ENCODE data around the gene RHOBTB3. TPM values are rescaled to one million over a fixed set of nuclear protein-coding genes. Genes with fewer than 3 reads are reported as not detected.

The RHOBTB3 gene
- total RNA-seq, 4 donors from 2014 or later: 40.1 to 134 (median 86.9) TPM

DNA sequence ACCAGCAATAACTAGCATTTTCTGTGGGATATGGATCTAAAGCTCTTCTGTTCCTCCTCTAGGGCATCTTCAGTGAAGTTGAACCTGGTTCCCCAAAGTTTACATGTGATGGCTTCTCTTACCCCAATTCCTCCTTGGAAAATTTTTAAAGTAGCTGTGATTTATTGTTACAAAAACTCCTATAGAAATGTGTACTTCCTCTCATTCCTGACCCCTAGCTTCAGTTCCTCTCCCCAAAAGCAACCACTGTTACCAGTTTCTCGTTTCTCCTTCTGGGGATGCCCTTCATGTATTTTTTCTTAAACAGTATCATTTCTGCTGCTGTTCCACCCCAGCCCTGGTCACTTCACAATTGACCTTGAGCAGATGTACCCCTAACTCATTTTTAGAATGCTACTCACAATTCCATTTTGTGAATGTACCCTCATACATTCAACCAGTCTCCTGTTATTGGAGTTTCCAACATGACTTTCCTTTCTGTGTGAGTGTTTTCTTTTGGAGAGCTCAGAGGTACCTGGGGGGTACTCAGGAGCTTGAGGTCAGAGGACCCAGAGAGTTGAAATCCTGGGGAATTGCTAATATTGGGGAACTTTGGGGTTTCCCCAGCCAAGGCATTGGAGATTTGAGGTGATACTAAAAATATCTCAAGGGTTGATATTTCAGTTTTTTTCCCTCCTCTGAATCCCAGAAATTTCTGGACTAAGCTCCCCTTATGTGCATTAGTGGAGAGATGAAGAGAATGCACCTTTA, 110.0 kb downstream of the RHOBTB3 start:
- no peaks in the 10 kb centered on the region for H3K27me3 ChIP-seq
- peaks cover 40 to 77% of the 10 kb centered on the region in 2 donors for H3K4me1 ChIP-seq
- H3K27ac ChIP-seq: peak overlapping the region; percentile 84 to 92 (median 88)
- H3K36me3 ChIP-seq: no peaks in the 10 kb centered on the region
- intact Hi-C loops (cut with DNase I; ENCODE audit: low total_unique reads): loop anchor here (10.0 kb wide), 1 partner anchor 286 kb away; the partner anchor contains the start of genes ARSK and SKIC3
- in situ Hi-C loops (cut with MboI; ENCODE audit: low sequenced_read_pairs in 4 of 4): loop anchor here in 2 of 4 donors (10.0 to 25.0 kb wide), 2 partner anchors 66 to 871 kb away; no protein-coding TSS in a partner anchor
- H3K9me3 ChIP-seq: no peaks in the 10 kb centered on the region
- DNase-seq (no peak), ATAC-seq (no peak)
- H3K4me3 ChIP-seq: no peak overlapping the region
- TF ChIP-seq, protein P1, sequence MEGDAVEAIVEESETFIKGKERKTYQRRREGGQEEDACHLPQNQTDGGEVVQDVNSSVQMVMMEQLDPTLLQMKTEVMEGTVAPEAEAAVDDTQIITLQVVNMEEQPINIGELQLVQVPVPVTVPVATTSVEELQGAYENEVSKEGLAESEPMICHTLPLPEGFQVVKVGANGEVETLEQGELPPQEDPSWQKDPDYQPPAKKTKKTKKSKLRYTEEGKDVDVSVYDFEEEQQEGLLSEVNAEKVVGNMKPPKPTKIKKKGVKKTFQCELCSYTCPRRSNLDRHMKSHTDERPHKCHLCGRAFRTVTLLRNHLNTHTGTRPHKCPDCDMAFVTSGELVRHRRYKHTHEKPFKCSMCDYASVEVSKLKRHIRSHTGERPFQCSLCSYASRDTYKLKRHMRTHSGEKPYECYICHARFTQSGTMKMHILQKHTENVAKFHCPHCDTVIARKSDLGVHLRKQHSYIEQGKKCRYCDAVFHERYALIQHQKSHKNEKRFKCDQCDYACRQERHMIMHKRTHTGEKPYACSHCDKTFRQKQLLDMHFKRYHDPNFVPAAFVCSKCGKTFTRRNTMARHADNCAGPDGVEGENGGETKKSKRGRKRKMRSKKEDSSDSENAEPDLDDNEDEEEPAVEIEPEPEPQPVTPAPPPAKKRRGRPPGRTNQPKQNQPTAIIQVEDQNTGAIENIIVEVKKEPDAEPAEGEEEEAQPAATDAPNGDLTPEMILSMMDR (IDR thresholded peaks at IDR 0.05 in 4 of 5, conservative IDR thresholded peaks at IDR 0.05 in 1 of 5): no peak
- no peak for TF ChIP-seq POLR2A (IDR thresholded peaks at IDR 0.05)

DNA sequence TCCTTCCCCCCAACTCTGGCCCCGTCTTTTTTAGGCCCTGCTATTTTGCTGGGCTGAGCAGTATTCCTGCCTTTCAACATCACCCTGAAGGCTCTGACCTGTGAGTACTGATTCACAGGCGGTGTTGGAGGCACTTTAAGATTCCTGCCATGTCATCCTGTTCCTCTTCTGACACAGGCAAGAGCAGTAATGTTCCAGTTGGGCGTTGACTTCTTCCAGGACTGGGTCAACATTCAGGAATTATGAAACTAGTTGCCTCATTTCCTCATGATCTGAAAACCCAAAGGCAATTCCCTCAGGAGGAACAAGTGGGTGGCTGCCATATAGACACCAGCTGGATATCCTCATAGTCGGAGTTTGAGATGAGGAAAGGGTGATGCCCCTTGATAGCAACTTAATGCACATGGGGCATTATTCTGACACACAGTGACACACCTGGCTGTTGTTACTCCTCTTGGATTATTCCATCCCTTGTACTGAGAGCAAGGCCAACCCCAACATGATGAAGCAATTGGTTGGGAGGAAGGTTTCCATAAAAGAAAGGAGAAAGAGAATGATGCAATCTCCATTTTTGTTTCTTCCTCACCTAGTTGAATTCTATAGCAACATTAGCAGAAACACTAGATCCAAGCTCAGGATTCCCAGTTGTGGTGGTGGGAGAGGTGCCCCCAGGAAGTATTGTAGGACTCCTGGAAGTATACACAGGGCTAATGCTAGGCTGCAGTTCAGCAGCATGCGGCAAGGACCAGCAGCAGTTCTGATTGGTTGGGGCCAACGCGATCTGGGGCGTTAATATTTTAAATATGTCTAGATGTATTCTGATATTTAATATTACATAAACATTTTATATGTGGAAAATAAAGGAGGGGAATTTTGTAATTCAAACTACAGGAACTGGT, 111.0 kb downstream of the RHOBTB3 start:
- TF ChIP-seq POLR2A (IDR thresholded peaks at IDR 0.05): peak; percentile 4 to 56
- TF ChIP-seq, protein P1 (IDR thresholded peaks at IDR 0.05 in 4 of 5, conservative IDR thresholded peaks at IDR 0.05 in 1 of 5): no peak
- DNase-seq (peak; percentile 73 to 87), ATAC-seq (peak; percentile 53 to 59)
- H3K27me3 ChIP-seq: no peaks in the 10 kb centered on the region
- no peaks in the 10 kb centered on the region for H3K36me3 ChIP-seq
- in situ Hi-C loops (cut with MboI; ENCODE audit: low sequenced_read_pairs in 4 of 4) (loop anchor here in 2 of 4 donors (10.0 to 25.0 kb wide), 2 partner anchors 67 to 870 kb away; no protein-coding TSS in a partner anchor), intact Hi-C loops (cut with DNase I; ENCODE audit: low total_unique reads) (loop anchor here (10.0 kb wide), 1 partner anchor 287 kb away; the partner anchor contains the start of genes ARSK and SKIC3)
- no peak overlapping the region for H3K4me3 ChIP-seq
- peak overlapping the region; percentile 84 to 92 (median 88) for H3K27ac ChIP-seq
- H3K9me3 ChIP-seq: no peaks in the 10 kb centered on the region
- peaks cover 32 to 67% of the 10 kb centered on the region in 2 donors for H3K4me1 ChIP-seq

DNA sequence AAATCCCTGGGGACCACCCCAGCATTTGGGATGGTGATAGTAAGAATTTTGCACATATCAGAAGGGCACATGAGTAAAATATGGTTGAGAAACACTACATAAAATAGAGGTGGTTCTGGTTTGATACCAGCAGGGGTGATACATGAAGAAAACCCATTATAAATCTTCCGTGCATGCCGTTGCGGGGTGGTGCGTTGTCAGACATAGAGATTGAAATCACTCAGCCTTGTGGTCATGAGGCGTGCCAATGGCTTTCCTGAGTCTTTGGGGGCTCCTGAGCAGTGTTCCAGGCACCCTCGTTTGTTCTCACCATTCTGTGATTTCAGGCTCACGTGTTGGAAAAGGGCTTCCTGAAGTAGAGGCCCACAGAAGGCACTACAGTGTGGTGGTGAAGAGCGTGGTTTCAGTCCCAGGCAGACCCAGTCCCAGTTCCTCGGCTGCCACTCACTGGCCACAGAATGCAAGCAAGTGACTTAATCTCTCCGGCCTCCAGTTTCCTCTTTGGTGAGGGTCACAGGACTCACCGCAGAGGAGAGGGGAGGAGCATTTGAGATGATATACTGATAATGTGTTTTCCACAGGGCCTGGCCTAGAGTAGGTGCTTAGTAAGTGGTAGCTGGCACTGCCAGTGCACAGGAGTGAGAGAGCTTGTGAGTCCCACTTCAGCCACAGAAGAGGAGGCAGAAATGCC, 111.9 kb downstream of the RHOBTB3 start:
- Histone ChIP-seq H3K27ac (peak overlapping the region; percentile 84 to 92 (median 88)), H3K36me3 (no peaks in the 10 kb centered on the region), H3K27me3 (no peaks in the 10 kb centered on the region), H3K4me1 (peaks cover 28 to 59% of the 10 kb centered on the region in 2 donors), H3K9me3 (no peaks in the 10 kb centered on the region), H3K4me3 (no peak overlapping the region)
- ATAC-seq (peak; percentile 48 to 61), DNase-seq (peak; percentile 86 to 87)
- TF ChIP-seq, protein P1 (IDR thresholded peaks at IDR 0.05 in 4 of 5, conservative IDR thresholded peaks at IDR 0.05 in 1 of 5): no peak
- TF ChIP-seq POLR2A (IDR thresholded peaks at IDR 0.05): peak; percentile 50 to 72
- intact Hi-C loops (cut with DNase I; ENCODE audit: low total_unique reads): loop anchor here (1.0 to 10.0 kb wide), 2 partner anchors 8 to 288 kb away; partner anchors contain the start of genes ARSK and SKIC3
- in situ Hi-C loops (cut with MboI; ENCODE audit: low sequenced_read_pairs in 4 of 4): loop anchor here in 2 of 4 donors (10.0 to 25.0 kb wide), 2 partner anchors 68 to 869 kb away; no protein-coding TSS in a partner anchor

DNA sequence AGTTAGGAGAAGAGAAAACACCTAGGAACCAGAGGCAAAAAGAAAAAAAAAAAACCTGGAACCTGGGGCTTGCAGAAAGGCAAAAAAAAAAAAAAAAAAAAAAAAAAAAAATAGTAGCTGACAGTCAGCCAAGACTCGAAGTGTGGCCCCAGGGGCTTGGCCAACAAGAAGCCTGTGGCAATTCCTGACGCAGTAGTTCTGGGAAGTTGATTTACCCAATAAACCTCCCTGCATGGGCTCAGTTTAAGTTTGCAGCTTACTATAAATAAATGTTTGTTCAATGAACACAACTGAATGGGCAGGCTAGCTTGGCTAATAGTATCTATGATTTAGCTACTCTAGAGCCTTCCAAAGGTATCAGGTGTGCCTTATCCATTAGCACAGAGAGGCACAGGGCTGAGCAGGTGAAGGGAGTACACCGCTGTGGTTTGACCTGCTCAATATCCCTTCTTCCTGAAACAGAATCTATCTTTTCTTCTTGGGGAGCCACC, 112.6 kb downstream of the RHOBTB3 start:
- in situ Hi-C loops (cut with MboI; ENCODE audit: low sequenced_read_pairs in 4 of 4) (loop anchor here in 2 of 4 donors (10.0 to 25.0 kb wide), 2 partner anchors 69 to 869 kb away; no protein-coding TSS in a partner anchor), intact Hi-C loops (cut with DNase I; ENCODE audit: low total_unique reads) (loop anchor here (1.0 to 10.0 kb wide), 3 partner anchors 8 to 289 kb away; partner anchors contain the start of genes ARSK, RHOBTB3 and SKIC3)
- Histone ChIP-seq H3K27me3 (no peaks in the 10 kb centered on the region), H3K36me3 (no peaks in the 10 kb centered on the region), H3K9me3 (no peaks in the 10 kb centered on the region), H3K4me1 (peaks cover 28 to 52% of the 10 kb centered on the region in 2 donors), H3K4me3 (peak overlapping the region in 3 of 4 donors; percentile 43 to 59 (median 52)), H3K27ac (peak overlapping the region; percentile 84 to 92 (median 88))
- ATAC-seq (peak; percentile 59 to 67), DNase-seq (peak in 1 of 2 donors; percentile 74)
- TF ChIP-seq POLR2A (IDR thresholded peaks at IDR 0.05): peak; percentile 61 to 76
- TF ChIP-seq, protein P1 (IDR thresholded peaks at IDR 0.05 in 4 of 5, conservative IDR thresholded peaks at IDR 0.05 in 1 of 5): no peak

Data from gastrocnemius medialis (tissue), 4 donors.